HepG2 (cell line): ENCODE results near the gene CNTFR. TPM values are rescaled to one million over a fixed set of nuclear protein-coding genes. Genes with fewer than 3 reads are reported as not detected.

Experiments used
- ARHGAP35 ChIP-seq: sonication (generic); formaldehyde crosslinking; IDR thresholded peaks from 2 replicates; pipeline ENCODE4 v1.9.0; 2022; ENCODE audit warnings: mild to moderate bottlenecking, inconsistent platforms, moderate library complexity, missing genetic modification reagents, borderline replicate concordance
- BCL6 ChIP-seq: IDR thresholded peaks from 2 replicates; pipeline ENCODE4 v1.6.1; 2016; ENCODE audit warnings: missing genetic modification reagents, missing compliant biosample characterization
- CERS6 ChIP-seq: sonication (generic); formaldehyde crosslinking; IDR thresholded peaks from 2 replicates; pipeline ENCODE4 v1.5.0; 2020; ENCODE audit warnings: missing genetic modification reagents
- FIP1L1 ChIP-seq: fragments of 200-400 bp; formaldehyde crosslinking; IDR thresholded peaks from 2 replicates; pipeline ENCODE4 v1.6.1; 2018; ENCODE audit warnings: low read depth, mild to moderate bottlenecking, low read length, moderate library complexity, borderline replicate concordance; ENCODE audit not compliant: insufficient read depth
- FOXP1 ChIP-seq, 2 experiments: fragments of 450-650 bp in 1 of 2; IDR thresholded peaks; 2 replicates each; pipeline ENCODE4 v1.6.1; 2017 to 2018; ENCODE audit warnings: antibody characterized with exemption in 1 of 2
- HNF4A ChIP-seq: sonication (generic); formaldehyde crosslinking; IDR thresholded peaks from 2 replicates; pipeline ENCODE4 v1.4.0; 2020; ENCODE audit warnings: missing genetic modification reagents
- KAT7 ChIP-seq: IDR thresholded peaks from 2 replicates; pipeline ENCODE4 v1.6.1; 2018; ENCODE audit warnings: borderline replicate concordance, missing compliant biosample characterization
- KLF16 ChIP-seq, 2 experiments: sonication (generic) in 1 of 2; formaldehyde crosslinking in 1 of 2; IDR thresholded peaks; 2 replicates each; pipeline versions ENCODE4 v1.6.1 to v1.8.0; 2016 to 2023; ENCODE audit warnings: missing genetic modification reagents in 2 of 2, missing compliant biosample characterization in 1 of 2
- MED1 ChIP-seq: sonication (generic); formaldehyde crosslinking; IDR thresholded peaks from 2 replicates; pipeline ENCODE4 v1.4.0; 2020; ENCODE audit warnings: missing genetic modification reagents
- PCBP2 ChIP-seq: fragments of 200-400 bp; formaldehyde crosslinking; optimal IDR thresholded peaks from 2 replicates; pipeline ENCODE3; 2018; ENCODE audit warnings: low read length, low read depth; ENCODE audit not compliant: poor library complexity, severe bottlenecking
- REXO4 ChIP-seq: sonication (generic); formaldehyde crosslinking; IDR thresholded peaks from 2 replicates; pipeline ENCODE4 v1.8.0; 2022; ENCODE audit warnings: missing genetic modification reagents, mild to moderate bottlenecking, borderline replicate concordance
- RORA ChIP-seq: sonication (generic); formaldehyde crosslinking; IDR thresholded peaks from 2 replicates; pipeline ENCODE4 v1.5.0; 2020; ENCODE audit warnings: mild to moderate bottlenecking, missing genetic modification reagents, moderate library complexity
- SP5 ChIP-seq: IDR thresholded peaks from 2 replicates; pipeline ENCODE4 v1.6.1; 2016; ENCODE audit warnings: low read depth, borderline replicate concordance
- SUZ12 ChIP-seq: fragments of 150-350 bp; IDR thresholded peaks from 2 replicates; pipeline ENCODE4 v1.6.1; 2014; ENCODE audit warnings: low read depth, low read length
- TRIM22 ChIP-seq: fragments of 450-650 bp; IDR thresholded peaks from 2 replicates; pipeline ENCODE4 v1.6.1; 2017
- ZBTB44 ChIP-seq: sonication (generic); formaldehyde crosslinking; IDR thresholded peaks from 2 replicates; pipeline ENCODE4 v1.4.0; 2020; ENCODE audit warnings: missing genetic modification reagents
- ZNF251 ChIP-seq: sonication (generic); formaldehyde crosslinking; IDR thresholded peaks from 2 replicates; pipeline ENCODE4 v1.9.0; 2021; ENCODE audit warnings: mild to moderate bottlenecking, missing genetic modification reagents
- ZNF629 ChIP-seq: sonication (generic); formaldehyde crosslinking; conservative IDR thresholded peaks from 2 replicates; pipeline ENCODE4 v1.5.0; 2020; ENCODE audit warnings: missing genetic modification reagents
- ZNF772 ChIP-seq: sonication (generic); formaldehyde crosslinking; IDR thresholded peaks from 2 replicates; pipeline ENCODE4 v1.5.0; 2020; ENCODE audit warnings: mild to moderate bottlenecking, missing genetic modification reagents
- polyA plus RNA-seq, 8 experiments: library from polyadenylated mRNA; depleted of rRNA in 3 of 8; stranded (reverse) in 7 of 8; unstranded in 1 of 8; fragments of >200 nt; fragmentation: Illumina TruSeq in 4 of 8; extraction: Trizol in 4 of 8; gene quantifications; 2 replicates each; pipeline versions ENCODE4 v1.2.1 to v1.2.3, GENCODE V29; 2011 to 2016; ENCODE audit warnings: low read depth in 4 of 8, missing spikeins in 1 of 8, mixed read lengths in 1 of 8; ENCODE audit not compliant: insufficient read depth in 1 of 8
- total RNA-seq, 5 experiments: library from RNA; depleted of rRNA; stranded (reverse); fragments of >200 nt; fragmentation: Illumina TruSeq; extraction: Trizol; gene quantifications; 2 replicates each; pipeline ENCODE4 v1.2.3, GENCODE V29; 2016; ENCODE audit warnings: low read depth in 1 of 5
- TF ChIP-seq, protein P1 (sequence below): IDR thresholded peaks from 2 replicates; pipeline ENCODE4 v1.6.1; 2016; ENCODE audit warnings: missing compliant biosample characterization, missing genetic modification reagents, borderline replicate concordance
- TF ChIP-seq, protein P2 (sequence below): sonication (generic); formaldehyde crosslinking; IDR thresholded peaks from 2 replicates; pipeline ENCODE4 v1.8.1; 2023; ENCODE audit warnings: missing genetic modification reagents, mild to moderate bottlenecking, borderline replicate concordance
- TF ChIP-seq, protein P3 (sequence below): sonication (generic); formaldehyde crosslinking; IDR thresholded peaks from 2 replicates; pipeline ENCODE4 v1.5.0; 2020; ENCODE audit warnings: missing genetic modification reagents
- TF ChIP-seq, protein P4 (sequence below): IDR thresholded peaks from 2 replicates; pipeline ENCODE4 v1.6.1; 2016; ENCODE audit warnings: missing genetic modification reagents, missing compliant biosample characterization

CNTFR gene
- total and polyA plus RNA-seq, 2 of the 13 experiments (the other 11 are each of a cell fraction or from before 2014, with no cell fraction given), result not detected

- TF ChIP-seq, protein P1, sequence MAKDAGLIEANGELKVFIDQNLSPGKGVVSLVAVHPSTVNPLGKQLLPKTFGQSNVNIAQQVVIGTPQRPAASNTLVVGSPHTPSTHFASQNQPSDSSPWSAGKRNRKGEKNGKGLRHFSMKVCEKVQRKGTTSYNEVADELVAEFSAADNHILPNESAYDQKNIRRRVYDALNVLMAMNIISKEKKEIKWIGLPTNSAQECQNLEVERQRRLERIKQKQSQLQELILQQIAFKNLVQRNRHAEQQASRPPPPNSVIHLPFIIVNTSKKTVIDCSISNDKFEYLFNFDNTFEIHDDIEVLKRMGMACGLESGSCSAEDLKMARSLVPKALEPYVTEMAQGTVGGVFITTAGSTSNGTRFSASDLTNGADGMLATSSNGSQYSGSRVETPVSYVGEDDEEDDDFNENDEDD (CRISPR knock-in tag), result peak; percentile 56; the same call in 1 of the 2 replicates
- TF ChIP-seq HNF4A (no peak), CERS6 (CRISPR knock-in tag) (no peak), ZNF629 (CRISPR knock-in tag) (no peak), KAT7 (CRISPR knock-in tag) (no peak), PCBP2 (no peak), ZNF251 (CRISPR knock-in tag) (no peak), ZBTB44 (no peak), FOXP1 (IDR thresholded peaks at IDR 0.05) (no peak), FOXP1 (CRISPR knock-in tag; IDR thresholded peaks at IDR 0.05) (no peak), RORA (CRISPR knock-in tag) (no peak), MED1 (no peak), ARHGAP35 (CRISPR knock-in tag) (no peak), SUZ12 (no peak), KLF16 (CRISPR knock-in tag; IDR thresholded peaks at IDR 0.05) (no peak), SP5 (CRISPR knock-in tag) (no peak; the same call in 1 of the 2 replicates), BCL6 (CRISPR knock-in tag) (peak; percentile 84), TRIM22 (no peak), ZNF772 (CRISPR knock-in tag) (no peak; the same call in 1 of the 2 replicates), REXO4 (CRISPR knock-in tag) (no peak), FIP1L1 (no peak)
- TF ChIP-seq, protein P2, sequence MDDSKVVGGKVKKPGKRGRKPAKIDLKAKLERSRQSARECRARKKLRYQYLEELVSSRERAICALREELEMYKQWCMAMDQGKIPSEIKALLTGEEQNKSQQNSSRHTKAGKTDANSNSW (CRISPR knock-in tag), result no peak
- TF ChIP-seq, protein P3, sequence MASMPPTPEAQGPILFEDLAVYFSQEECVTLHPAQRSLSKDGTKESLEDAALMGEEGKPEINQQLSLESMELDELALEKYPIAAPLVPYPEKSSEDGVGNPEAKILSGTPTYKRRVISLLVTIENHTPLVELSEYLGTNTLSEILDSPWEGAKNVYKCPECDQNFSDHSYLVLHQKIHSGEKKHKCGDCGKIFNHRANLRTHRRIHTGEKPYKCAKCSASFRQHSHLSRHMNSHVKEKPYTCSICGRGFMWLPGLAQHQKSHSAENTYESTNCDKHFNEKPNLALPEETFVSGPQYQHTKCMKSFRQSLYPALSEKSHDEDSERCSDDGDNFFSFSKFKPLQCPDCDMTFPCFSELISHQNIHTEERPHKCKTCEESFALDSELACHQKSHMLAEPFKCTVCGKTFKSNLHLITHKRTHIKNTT (CRISPR knock-in tag), result no peak
- TF ChIP-seq, protein P4, sequence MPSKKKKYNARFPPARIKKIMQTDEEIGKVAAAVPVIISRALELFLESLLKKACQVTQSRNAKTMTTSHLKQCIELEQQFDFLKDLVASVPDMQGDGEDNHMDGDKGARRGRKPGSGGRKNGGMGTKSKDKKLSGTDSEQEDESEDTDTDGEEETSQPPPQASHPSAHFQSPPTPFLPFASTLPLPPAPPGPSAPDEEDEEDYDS (CRISPR knock-in tag), result 0 out of 2 replicates have a peak, but pooled peaks have one; percentile 25
Observed at GRCh38 chr9:34522971-34523797, 66.3 kb downstream of the CNTFR start, which contains the start of gene ENHO (continued).
